Activated CD8-positive, alpha-beta memory T cell treated with anti-CD3 and anti-CD28 coated beads, Interleukin-2, amount 10 ng/mL, durations not matched to agents 7 days and 5 days (primary cell): ENCODE data around the gene PCDHB9. TPM values are rescaled to one million over a fixed set of nuclear protein-coding genes. Genes with fewer than 3 reads are reported as not detected.
"Not testable (repeated sequence)": the region's sequence is repeated elsewhere in the genome, so short reads cannot be mapped to it uniquely, and the experiment has no call there.

Experiments used
- ATAC-seq: fragments of 150-1000 bp; cut with Tn5 transposase; one replicate; pipeline ENCODE4 v1.10.0; 2021; ENCODE audit warnings: moderate library complexity
- CTCF ChIA-PET: fragments of 350-600 bp; sonication (Branson Sonifier 250); formaldehyde crosslinking; loops from one replicate; lab custom pipeline; 2021; ENCODE audit warnings: antibody characterized with exemption; lab: Charles Lee
- DNase-seq: peaks from one replicate; pipeline ENCODE4 v3.0.0-alpha.2; 2020
- H3K27ac Mint-ChIP-seq: one replicate; pipeline ENCODE4 v1.8.0; 2021; ENCODE audit warnings: mild to moderate bottlenecking, mixed read lengths
- H3K27me3 Mint-ChIP-seq: one replicate; pipeline ENCODE4 v1.8.0; 2021; ENCODE audit warnings: mixed read lengths
- H3K36me3 Mint-ChIP-seq: one replicate; pipeline ENCODE4 v1.8.0; 2021; ENCODE audit warnings: mild to moderate bottlenecking, mixed read lengths
- H3K4me1 Mint-ChIP-seq: one replicate; pipeline ENCODE4 v1.8.0; 2021; ENCODE audit warnings: mixed read lengths
- H3K4me3 Mint-ChIP-seq: one replicate; pipeline ENCODE4 v1.8.0; 2021; ENCODE audit warnings: mild to moderate bottlenecking, moderate library complexity, mixed read lengths
- H3K9me3 Mint-ChIP-seq: one replicate; pipeline ENCODE4 v1.8.0; 2022; ENCODE audit warnings: low read depth, mixed read lengths
- total RNA-seq, 2 experiments: library from RNA; stranded (reverse); gene quantifications; one replicate each; pipeline ENCODE4 v1.2.3, GENCODE V29; 2021

PCDHB9 gene
- total RNA-seq, 2 experiments from 2014 or later: not detected

DNA sequence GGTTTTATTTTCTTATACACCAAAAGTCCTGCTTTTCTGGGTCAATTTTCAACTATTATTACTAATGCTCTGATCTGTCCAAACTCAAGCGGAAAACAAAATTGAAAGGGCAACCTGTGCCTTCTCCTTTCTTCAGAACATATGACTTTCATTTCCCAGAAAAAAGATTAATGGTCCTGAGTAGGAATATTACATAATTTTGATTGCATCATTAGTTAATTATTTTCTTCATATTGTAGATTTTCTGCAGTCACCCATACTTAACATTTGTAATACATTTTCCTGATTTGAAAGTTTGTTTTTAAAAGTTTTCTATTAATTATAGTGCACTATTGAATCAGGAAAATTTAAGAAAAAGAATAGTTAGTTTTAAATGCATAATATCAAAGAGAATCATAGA lies 11.0 kb upstream of the PCDHB9 start:
- Mint-ChIP-seq H3K27me3 (peaks cover 5% of the 10 kb centered on the region), H3K27ac (no peak overlapping the region), H3K4me3 (no peak overlapping the region), H3K36me3 (peaks cover 3% of the 10 kb centered on the region), H3K4me1 (no peaks in the 10 kb centered on the region), H3K9me3 (peaks cover 9% of the 10 kb centered on the region)
- CTCF ChIA-PET: no interaction called here
- DNase-seq (no peak), ATAC-seq (no peak)

DNA sequence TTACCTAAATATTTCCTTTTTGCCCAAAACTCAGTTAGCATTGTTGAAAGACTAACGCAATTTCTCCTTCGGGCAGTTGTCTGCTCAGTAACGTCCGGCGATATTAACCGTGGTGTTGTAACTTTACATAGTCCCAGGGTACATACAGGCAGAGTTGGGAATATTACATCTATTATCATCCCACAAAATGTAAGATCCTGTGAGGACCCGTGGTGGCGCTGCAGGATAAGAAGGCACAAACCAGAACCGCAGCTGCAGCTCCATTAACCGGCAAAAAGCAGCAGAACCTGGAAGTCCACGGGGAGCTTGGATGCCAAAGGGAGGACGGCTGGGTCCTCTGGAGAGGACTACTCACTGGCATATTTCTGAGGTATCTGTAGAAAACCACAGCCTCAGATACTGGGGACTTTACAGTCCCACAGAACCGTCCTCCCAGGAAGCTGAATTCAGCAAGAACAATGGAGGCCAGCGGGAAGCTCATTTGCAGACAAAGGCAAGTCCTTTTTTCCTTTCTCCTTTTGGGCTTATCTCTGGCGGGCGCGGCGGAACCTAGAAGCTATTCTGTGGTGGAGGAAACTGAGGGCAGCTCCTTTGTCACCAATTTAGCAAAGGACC lies 9.3 kb upstream of the PCDHB9 start, which contains the start of gene PCDHB8:
TSS of gene PCDHB8 (plus strand) at position 214 of the 615 bp plus-strand sequence. CDS start at position 459, 245 bp downstream.
- not testable (repeated sequence) for H3K4me1 Mint-ChIP-seq, H3K36me3 Mint-ChIP-seq, H3K27ac Mint-ChIP-seq, ATAC-seq, H3K9me3 Mint-ChIP-seq, DNase-seq, H3K4me3 Mint-ChIP-seq
- CTCF ChIA-PET: interaction anchor here (0.8 to 1.1 kb wide), 3 partner anchors 189 to 336 kb away, joined by 3 read pairs; no protein-coding TSS in a partner anchor
- H3K27me3 Mint-ChIP-seq: peaks cover 11% of the 10 kb centered on the region

DNA sequence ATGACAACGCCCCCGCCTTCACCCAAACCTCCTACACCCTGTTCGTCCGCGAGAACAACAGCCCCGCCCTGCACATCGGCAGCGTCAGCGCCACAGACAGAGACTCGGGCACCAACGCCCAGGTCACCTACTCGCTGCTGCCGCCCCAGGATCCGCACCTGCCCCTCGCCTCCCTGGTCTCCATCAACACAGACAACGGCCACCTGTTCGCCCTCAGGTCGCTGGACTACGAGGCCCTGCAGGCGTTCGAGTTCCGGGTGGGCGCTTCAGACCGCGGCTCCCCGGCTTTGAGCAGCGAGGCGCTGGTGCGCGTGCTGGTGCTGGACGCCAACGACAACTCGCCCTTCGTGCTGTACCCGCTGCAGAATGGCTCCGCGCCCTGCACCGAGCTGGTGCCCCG lies 7.6 kb upstream of the PCDHB9 start:
- H3K9me3 Mint-ChIP-seq, H3K4me1 Mint-ChIP-seq, CTCF ChIA-PET, H3K36me3 Mint-ChIP-seq, H3K4me3 Mint-ChIP-seq, DNase-seq, ATAC-seq, H3K27ac Mint-ChIP-seq: not testable (repeated sequence)
- peaks cover 11% of the 10 kb centered on the region for H3K27me3 Mint-ChIP-seq

DNA sequence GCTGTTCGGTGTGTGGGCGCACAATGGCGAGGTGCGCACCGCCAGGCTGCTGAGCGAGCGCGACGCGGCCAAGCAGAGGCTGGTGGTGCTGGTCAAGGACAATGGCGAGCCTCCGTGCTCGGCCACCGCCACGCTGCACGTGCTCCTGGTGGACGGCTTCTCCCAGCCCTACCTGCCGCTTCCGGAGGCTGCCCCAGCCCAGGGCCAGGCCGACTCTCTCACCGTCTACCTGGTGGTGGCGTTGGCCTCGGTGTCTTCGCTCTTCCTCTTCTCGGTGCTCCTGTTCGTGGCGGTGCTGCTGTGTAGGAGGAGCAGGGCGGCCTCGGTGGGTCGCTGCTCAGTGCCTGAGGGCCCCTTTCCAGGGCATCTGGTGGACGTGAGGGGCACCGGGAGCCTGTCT lies 7.1 kb upstream of the PCDHB9 start:
- DNase-seq, H3K4me1 Mint-ChIP-seq, H3K4me3 Mint-ChIP-seq, H3K9me3 Mint-ChIP-seq, H3K36me3 Mint-ChIP-seq, CTCF ChIA-PET, ATAC-seq, H3K27ac Mint-ChIP-seq: not testable (repeated sequence)
- peaks cover 13% of the 10 kb centered on the region for H3K27me3 Mint-ChIP-seq

DNA sequence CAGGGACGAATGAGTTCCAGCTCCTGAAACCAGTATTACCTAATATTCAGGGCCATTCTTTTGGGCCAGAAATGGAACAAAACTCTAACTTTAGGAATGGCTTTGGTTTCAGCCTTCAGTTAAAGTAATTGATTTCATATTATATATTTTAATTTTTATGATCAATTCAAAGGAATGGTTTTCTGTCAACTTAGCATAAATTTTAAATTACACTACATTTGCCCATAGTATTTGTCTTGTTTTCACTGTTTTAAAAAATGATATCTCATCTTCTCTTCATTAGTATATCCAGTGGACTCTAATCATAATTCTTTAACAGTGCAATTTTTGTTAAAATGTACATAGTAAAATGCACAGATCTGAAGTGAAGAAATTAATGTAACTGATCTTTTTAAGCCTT lies 6.6 kb upstream of the PCDHB9 start:
- Mint-ChIP-seq H3K9me3 (peaks cover 6% of the 10 kb centered on the region), H3K4me1 (no peaks in the 10 kb centered on the region), H3K36me3 (no peaks in the 10 kb centered on the region), H3K27ac (no peak overlapping the region), H3K27me3 (peaks cover 10% of the 10 kb centered on the region), H3K4me3 (no peak overlapping the region)
- ATAC-seq (no peak), DNase-seq (no peak)
- CTCF ChIA-PET: no interaction called here

DNA sequence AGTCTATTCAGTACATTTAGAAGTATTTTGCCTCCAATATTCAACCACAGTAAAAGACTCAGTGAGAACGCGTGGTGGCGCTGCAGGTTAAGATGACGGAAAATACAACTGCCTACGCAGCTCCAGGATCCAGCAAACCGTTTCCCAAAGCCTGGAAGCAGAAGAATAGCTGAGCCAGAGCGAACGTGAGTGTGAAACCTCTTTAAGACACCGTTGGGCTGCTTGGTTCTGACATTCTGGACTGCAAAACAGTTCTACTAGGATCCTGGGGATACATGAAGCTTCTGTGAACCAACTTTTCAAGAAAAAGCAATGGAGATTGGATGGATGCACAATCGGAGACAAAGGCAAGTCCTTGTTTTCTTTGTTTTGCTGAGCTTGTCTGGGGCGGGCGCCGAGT lies 4.7 kb upstream of the PCDHB9 start, which contains the start of gene PCDHB16:
TSS of gene PCDHB16 (plus strand) at position 140 of the 400 bp plus-strand sequence. CDS start at position 313, 173 bp downstream.
- no peak within 1 kb of the TSS for H3K27ac Mint-ChIP-seq
- CTCF ChIA-PET: no interaction called here
- no peak within 1 kb of the TSS for H3K4me3 Mint-ChIP-seq
- ATAC-seq (no peak), DNase-seq (no peak)
- no peaks in the 10 kb centered on the region for H3K36me3 Mint-ChIP-seq
- H3K9me3 Mint-ChIP-seq: peaks cover 6% of the 10 kb centered on the region
- H3K27me3 Mint-ChIP-seq: peaks cover 10% of the 10 kb centered on the region
- H3K4me1 Mint-ChIP-seq: no peaks in the 10 kb centered on the region

DNA sequence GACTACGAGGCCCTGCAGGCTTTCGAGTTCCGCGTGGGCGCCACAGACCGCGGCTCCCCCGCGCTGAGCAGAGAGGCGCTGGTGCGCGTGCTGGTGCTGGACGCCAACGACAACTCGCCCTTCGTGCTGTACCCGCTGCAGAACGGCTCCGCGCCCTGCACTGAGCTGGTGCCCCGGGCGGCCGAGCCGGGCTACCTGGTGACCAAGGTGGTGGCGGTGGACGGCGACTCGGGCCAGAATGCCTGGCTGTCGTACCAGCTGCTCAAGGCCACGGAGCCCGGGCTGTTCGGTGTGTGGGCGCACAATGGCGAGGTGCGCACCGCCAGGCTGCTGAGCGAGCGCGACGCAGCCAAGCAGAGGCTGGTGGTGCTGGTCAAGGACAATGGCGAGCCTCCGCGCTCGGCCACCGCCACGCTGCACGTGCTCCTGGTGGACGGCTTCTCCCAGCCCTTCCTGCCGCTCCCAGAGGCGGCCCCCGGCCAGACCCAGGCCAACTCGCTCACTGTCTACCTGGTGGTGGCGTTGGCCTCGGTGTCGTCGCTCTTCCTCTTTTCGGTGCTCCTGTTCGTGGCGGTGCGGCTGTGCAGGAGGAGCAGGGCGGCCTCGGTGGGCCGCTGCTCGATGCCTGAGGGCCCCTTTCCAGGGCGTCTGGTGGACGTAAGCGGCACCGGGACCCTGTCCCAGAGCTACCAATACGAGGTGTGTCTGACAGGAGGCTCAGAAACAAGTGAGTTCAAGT lies 2.7 kb upstream of the PCDHB9 start:
- ATAC-seq, H3K36me3 Mint-ChIP-seq, H3K4me3 Mint-ChIP-seq, H3K4me1 Mint-ChIP-seq, H3K9me3 Mint-ChIP-seq, DNase-seq, H3K27ac Mint-ChIP-seq, CTCF ChIA-PET: not testable (repeated sequence)
- H3K27me3 Mint-ChIP-seq: peaks cover 13% of the 10 kb centered on the region

DNA sequence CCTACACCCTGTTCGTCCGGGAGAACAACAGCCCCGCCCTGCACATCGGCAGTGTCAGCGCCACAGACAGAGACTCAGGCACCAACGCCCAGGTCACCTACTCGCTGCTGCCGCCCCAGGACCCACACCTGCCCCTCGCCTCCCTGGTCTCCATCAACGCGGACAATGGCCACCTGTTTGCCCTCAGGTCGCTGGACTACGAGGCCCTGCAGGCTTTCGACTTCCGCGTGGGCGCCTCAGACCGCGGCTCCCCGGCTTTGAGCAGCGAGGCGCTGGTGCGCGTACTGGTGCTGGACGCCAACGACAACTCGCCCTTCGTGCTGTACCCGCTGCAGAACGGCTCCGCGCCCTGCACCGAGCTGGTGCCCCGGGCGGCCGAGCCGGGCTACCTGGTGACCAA lies 1.7 kb downstream of the PCDHB9 start:
- H3K4me3 Mint-ChIP-seq, H3K27me3 Mint-ChIP-seq, CTCF ChIA-PET, H3K36me3 Mint-ChIP-seq, DNase-seq, H3K27ac Mint-ChIP-seq, ATAC-seq, H3K9me3 Mint-ChIP-seq, H3K4me1 Mint-ChIP-seq: not testable (repeated sequence)

DNA sequence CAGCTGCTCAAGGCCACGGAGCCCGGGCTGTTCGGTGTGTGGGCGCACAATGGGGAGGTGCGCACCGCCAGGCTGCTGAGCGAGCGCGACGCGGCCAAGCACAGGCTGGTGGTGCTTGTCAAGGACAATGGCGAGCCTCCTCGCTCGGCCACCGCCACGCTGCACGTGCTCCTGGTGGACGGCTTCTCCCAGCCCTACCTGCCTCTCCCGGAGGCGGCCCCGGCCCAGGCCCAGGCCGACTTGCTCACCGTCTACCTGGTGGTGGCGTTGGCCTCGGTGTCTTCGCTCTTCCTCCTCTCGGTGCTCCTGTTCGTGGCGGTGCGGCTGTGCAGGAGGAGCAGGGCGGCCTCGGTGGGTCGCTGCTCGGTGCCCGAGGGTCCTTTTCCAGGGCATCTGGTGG lies 2.2 kb downstream of the PCDHB9 start:
- DNase-seq, H3K4me1 Mint-ChIP-seq, H3K4me3 Mint-ChIP-seq, H3K36me3 Mint-ChIP-seq, ATAC-seq, CTCF ChIA-PET, H3K27me3 Mint-ChIP-seq, H3K27ac Mint-ChIP-seq, H3K9me3 Mint-ChIP-seq: not testable (repeated sequence)

DNA sequence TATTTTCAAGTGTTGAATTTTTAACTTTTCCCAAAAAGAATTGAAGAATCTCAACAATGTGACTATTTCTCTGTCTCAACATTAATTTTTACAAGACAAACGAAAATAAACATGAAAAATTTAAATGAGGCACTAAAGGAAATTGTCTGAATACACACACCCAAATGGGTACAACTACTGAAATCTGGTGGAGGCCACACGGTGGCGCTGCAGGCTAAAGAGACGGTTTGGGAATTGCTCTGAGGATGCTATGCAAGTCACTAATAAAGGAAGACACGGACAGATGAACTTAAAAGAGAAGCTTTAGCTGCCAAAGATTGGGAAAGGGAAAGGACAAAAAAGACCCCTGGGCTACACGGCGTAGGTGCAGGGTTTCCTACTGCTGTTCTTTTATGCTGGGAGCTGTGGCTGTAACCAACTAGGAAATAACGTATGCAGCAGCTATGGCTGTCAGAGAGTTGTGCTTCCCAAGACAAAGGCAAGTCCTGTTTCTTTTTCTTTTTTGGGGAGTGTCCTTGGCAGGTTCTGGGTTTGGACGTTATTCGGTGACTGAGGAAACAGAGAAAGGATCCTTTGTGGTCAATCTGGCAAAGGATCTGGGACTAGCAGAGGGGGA lies 5.3 kb downstream of the PCDHB9 start, which contains the start of gene PCDHB10:
TSS of gene PCDHB10 (plus strand) at position 244 of the 616 bp plus-strand sequence. CDS start at position 444, 200 bp downstream.
- peaks cover 13% of the 10 kb centered on the region for H3K9me3 Mint-ChIP-seq
- DNase-seq (no peak), ATAC-seq (no peak)
- H3K36me3 Mint-ChIP-seq: peaks cover 2% of the 10 kb centered on the region
- no peak within 1 kb of the TSS for H3K27ac Mint-ChIP-seq
- no peak within 1 kb of the TSS for H3K4me3 Mint-ChIP-seq
- CTCF ChIA-PET: no interaction called here
- H3K27me3 Mint-ChIP-seq: peaks cover 5% of the 10 kb centered on the region
- no peaks in the 10 kb centered on the region for H3K4me1 Mint-ChIP-seq

DNA sequence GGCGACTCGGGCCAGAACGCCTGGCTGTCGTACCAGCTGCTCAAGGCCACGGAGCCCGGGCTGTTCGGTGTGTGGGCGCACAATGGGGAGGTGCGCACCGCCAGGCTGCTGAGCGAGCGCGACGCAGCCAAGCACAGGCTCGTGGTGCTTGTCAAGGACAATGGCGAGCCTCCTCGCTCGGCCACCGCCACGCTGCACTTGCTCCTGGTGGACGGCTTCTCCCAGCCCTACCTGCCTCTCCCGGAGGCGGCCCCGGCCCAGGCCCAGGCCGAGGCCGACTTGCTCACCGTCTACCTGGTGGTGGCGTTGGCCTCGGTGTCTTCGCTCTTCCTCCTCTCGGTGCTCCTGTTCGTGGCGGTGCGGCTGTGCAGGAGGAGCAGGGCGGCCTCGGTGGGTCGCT lies 7.4 kb downstream of the PCDHB9 start:
- H3K27ac Mint-ChIP-seq, H3K4me1 Mint-ChIP-seq, H3K36me3 Mint-ChIP-seq, ATAC-seq, CTCF ChIA-PET, DNase-seq, H3K4me3 Mint-ChIP-seq, H3K27me3 Mint-ChIP-seq: not testable (repeated sequence)
- peaks cover 15% of the 10 kb centered on the region for H3K9me3 Mint-ChIP-seq

DNA sequence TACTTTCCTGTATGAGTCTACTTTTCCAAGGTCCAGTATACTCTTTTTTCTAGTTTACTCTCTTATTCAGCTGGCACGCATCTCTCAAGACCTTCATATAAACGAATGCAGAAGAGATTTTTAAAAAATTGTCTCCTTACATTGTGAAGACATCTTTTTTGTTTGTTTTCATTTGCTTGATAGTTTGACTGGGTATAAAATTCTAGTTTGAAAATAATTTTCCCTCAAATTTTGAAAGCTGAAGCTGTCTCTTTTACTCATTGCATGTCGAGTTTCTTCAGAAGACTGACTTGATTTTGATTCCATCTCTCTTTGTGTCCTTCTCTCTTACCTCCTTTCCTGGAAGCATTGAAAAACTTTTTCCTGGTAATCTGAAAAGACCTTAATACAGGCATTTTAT lies 9.4 kb downstream of the PCDHB9 start:
- H3K36me3 Mint-ChIP-seq: peaks cover 3% of the 10 kb centered on the region
- CTCF ChIA-PET: no interaction called here
- H3K9me3 Mint-ChIP-seq: peaks cover 21% of the 10 kb centered on the region
- DNase-seq: no peak
- H3K4me1 Mint-ChIP-seq: no peaks in the 10 kb centered on the region
- H3K4me3 Mint-ChIP-seq: no peak overlapping the region
- ATAC-seq: no peak
- H3K27ac Mint-ChIP-seq: no peak overlapping the region
- H3K27me3 Mint-ChIP-seq: peaks cover 2% of the 10 kb centered on the region

DNA sequence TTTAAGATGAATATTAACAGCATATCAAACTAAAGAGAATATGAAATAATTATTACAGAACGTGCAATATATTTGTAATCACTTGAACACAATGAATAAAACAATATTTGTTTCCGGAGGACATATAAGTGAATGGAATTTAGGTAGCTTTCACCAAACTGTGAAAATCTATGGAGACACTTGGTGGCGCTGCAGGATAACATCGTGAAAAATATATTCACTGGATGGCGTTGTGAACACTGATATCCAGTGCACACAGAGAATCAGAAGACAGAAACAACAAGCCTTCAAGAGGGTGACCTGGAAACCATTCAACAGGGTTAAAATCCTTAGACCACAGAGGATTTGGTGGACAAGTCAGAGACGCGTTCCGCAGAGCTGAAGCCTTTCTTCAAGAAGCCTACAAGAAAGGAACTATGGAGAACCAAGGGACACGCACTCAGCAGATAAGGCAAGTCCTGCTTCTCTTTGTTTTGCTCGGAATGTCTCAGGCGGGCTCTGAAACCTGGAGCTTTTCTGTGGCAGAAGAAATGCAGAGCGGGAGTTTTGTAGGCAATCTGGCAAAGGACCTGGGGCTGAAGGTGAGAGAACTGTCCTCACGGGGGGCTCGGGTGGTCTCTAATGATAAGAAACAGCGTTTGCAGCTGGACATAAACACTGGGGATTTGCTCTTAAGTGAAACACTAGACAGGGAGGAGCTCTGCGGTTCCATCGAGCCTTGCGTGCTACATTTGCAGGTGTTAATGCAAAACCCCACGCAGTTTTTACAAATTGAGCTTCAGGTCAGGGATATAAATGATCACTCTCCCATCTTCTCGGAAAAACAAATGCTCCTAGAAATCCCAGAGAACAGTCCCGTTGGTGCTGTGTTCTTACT lies 12.6 kb downstream of the PCDHB9 start, which contains the start of gene PCDHB11:
TSS of gene PCDHB11 (plus strand) at position 269 of the 877 bp plus-strand sequence. CDS start at position 417, 148 bp downstream.
- H3K4me1 Mint-ChIP-seq: no peaks in the 10 kb centered on the region
- CTCF ChIA-PET: interaction anchor here (0.7 to 0.9 kb wide), 2 partner anchors 12 to 221 kb away, joined by 3 read pairs; partner anchors contain the start of genes PCDHB9 and PCDHGA11
- peaks cover 16% of the 10 kb centered on the region for H3K9me3 Mint-ChIP-seq
- DNase-seq (no peak), ATAC-seq (no peak)
- H3K4me3 Mint-ChIP-seq: no peak within 1 kb of the TSS
- H3K27ac Mint-ChIP-seq: no peak within 1 kb of the TSS
- H3K27me3 Mint-ChIP-seq: no peaks in the 10 kb centered on the region
- peaks cover 3% of the 10 kb centered on the region for H3K36me3 Mint-ChIP-seq
